Activated CD8-positive, alpha-beta memory T cell treated with anti-CD3 and anti-CD28 coated beads for 1 hour (primary cell): ENCODE results near the gene FYN.

Experiments used
- DNase-seq, 2 donors: peaks; one replicate each; pipeline ENCODE4 v3.0.0-alpha.2; 2020; ENCODE audit warnings: low read depth in 1 of 2; ENCODE audit errors: extremely low read depth in 1 of 2

The FYN gene

DNA sequence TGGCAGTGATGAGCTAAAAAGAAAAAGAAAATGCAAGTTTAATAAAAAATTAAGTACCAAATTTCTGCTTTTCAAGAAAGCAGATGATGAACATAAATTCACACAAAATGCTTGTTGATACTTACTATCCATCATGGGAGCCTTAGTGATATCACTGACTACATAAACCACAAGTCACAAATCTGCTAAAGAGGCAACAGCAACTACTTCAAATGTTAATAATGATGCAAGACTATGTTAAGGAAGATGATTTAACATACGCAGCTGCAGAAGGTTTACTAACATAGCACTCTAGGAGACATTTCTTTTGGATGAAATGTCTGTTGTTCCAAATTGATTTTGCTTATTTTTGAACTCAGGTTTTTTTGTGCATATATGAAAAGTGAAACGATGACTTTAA is 18.6 kb downstream of the FYN start:
- DNase-seq = no peak

- DNase-seq = no peak
Measured at GRCh38 chr6:111852725-111853124, 20.5 kb downstream of the FYN start.

- no peak for DNase-seq
Measured at GRCh38 chr6:111850295-111850937, 22.8 kb downstream of the FYN start.

GRCh38 chr6:111849298-111849697 is 24.0 kb downstream of the FYN start:
- no peak for DNase-seq

DNA sequence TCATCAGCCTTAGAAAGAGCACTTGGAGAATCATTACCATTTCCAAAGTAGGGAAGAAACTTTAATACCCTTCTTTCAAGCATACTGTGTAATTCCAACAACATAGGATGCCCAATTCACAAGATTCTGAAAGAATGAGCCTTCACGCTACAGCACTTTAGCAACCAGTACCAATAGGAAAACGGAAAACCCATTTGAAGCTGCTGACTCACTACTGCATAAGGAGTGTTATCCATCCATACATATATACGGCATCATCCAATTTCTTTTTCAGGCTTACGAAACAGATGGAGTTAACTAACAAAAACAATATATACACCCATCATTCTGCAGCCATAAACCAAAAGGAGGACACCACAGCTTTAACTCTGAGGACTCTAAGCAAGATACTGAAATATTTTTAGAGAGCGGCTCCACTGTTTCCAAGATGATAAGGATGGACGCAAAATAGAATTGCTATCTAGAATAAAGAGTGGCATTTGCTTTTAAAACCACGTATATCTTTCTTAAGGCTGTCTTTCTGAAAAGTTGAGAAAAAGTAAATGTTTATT is 24.9 kb downstream of the FYN start:
- DNase-seq = no peak

DNA sequence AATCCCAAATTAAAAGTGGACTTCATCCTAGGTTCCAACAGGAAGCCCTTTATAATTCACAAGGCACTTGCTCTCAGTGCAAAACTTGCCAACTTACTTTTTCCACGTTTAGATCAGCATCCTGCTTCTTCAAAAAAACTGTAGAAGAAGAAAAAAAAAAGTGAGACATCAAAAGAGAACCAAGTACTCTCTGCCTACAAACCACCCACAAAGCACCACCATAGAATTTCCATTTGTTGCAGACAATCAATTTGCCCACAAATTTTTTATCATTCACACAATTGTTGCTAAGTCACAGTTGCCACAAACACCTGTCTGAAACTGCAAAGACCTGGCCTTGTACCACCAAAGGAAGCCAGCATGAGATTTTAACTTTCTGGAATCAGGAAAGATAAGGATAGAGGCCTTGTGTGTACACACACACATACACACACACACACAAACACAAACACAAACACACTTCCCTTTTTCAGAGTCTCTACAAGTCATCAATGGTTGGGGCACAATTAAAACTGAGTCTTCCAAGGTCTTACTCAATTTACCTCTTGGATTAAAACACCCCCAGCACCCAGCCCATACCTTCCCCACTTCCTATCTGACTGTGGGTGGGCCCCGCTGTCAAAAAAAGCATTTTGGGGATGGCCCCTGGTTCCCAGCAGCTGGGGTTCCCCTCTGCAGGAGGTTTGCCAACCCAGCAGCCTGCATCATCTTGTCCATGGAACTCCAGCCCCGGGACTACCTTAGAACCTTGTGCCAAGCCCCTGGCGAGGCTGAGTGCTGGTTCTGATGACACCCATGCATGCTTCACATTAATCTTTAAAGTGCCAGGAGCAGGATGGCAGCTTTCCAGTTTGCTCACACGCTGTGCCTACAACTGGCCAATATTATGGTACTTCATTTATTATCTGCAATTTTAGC is 26.5 kb downstream of the FYN start:
- DNase-seq = no peak

GRCh38 chr6:111846066-111846465 is 27.2 kb downstream of the FYN start:
- DNase-seq = no peak

GRCh38 chr6:111845441-111845871 is 27.8 kb downstream of the FYN start:
- DNase-seq = no peak

GRCh38 chr6:111844921-111845320 is 28.3 kb downstream of the FYN start:
- DNase-seq = no peak

GRCh38 chr6:111844376-111844775 is 28.9 kb downstream of the FYN start:
- no peak for DNase-seq

DNA sequence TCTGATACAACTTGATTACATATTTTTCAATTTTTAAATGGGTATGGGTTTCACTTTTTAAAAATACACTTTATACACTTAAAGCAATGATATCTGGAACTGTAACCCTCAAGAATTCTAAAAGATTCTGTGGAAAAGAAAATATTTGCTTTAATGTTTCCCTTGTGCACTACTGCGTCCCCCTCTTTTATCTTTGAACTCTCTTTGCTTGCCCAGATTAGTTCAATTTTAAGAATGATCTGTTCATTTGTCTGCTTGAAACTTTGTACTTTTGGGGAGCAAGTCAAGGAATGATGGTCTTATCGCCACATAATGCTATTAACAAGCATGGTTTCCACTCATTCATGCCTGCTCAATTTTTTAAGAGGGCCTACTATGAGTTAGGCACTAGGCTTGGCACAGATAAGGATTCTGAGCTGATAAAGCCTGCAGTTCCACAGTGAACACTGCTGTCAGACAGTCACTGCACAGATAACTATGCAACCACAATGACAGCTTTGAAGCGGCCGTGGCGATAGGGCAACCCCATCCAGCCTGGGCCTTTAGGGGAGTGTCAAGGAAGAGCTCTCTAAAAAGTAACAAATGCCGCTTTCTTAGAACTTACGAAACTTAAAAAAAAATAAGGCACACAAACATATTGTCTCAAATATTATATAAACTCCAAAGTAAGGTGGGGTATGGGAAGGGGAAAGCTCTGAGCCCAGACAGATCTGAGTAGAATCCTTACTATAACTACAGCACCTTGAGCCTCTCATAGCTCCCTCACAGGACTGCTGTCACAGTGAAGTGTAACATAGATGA is 29.7 kb downstream of the FYN start:
- peak; percentile 40 to 52 for DNase-seq

GRCh38 chr6:111842891-111843290 is 30.4 kb downstream of the FYN start:
- DNase-seq = no peak

- DNase-seq = no peak
Measured at GRCh38 chr6:111842271-111842822, 30.9 kb downstream of the FYN start.

DNA sequence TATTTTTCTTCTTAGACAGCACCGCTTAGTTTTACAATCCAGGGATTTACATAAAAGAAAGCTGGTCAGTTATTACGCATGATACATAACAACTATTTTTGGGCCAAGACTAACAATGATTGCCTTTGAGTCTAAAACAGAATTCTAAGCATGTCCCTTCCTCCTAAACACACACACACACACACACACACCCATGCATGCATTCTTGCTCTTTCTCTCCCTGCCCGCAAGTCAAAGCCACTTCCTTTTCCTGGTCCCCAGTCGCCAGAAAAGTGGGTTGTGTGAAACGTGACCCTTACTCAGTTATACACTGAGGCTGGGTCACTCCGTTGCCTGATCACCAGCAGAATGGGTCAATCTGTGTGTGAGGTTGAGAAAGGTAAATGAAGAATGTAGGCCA is 31.4 kb downstream of the FYN start:
- no peak for DNase-seq

DNA sequence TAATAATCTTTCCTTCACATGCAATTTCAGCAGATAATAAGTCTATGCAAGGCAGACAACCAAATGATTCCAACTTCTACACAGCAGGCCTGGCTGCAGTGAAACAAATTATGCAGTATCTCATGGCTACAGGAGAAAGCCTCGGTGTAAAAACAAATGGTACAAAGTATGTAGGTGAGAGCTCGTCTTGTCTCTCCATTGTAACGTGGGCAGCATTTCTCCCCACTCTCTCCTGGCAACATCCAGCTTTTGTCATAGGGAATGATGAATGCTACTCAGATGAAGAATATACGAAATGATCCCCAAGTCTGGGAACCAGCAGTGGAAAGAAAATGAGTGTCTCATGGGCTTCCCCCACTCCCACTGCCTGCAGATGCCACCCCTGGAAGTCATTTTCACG is 32.4 kb downstream of the FYN start:
- DNase-seq = no peak

GRCh38 chr6:111838749-111839484 is 34.3 kb downstream of the FYN start:
- DNase-seq = no peak

GRCh38 chr6:111837641-111838500 is 35.4 kb downstream of the FYN start:
- DNase-seq = no peak

DNA sequence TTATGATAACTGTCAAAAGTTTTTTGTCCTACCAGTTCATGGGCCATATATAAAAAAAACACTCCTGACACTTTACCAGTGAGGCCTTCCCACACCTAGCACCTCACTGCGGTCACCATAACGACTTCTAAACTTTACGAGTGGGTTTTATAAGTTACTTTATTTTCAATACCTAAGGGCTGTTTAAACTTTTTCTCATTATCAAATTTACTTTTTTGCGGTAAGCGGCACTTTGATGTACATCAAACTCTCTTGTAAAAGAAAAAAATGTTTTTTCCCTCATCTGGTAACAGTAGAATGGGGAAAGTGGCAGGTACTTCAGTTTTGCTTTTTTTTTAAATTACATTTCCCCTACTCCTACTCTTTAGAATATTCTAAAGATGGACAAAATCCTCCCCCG is 36.2 kb downstream of the FYN start:
- no peak for DNase-seq

GRCh38 chr6:111835807-111836206 is 37.4 kb downstream of the FYN start:
- no peak for DNase-seq
